ENCODE measurements around the gene AMFR. TPM values are rescaled to one million over a fixed set of nuclear protein-coding genes. Genes with fewer than 3 reads are reported as not detected.

AMFR gene
- total and polyA plus RNA-seq, 4 donors: 39.5 to 86.1 (median 61.2) TPM

DNA sequence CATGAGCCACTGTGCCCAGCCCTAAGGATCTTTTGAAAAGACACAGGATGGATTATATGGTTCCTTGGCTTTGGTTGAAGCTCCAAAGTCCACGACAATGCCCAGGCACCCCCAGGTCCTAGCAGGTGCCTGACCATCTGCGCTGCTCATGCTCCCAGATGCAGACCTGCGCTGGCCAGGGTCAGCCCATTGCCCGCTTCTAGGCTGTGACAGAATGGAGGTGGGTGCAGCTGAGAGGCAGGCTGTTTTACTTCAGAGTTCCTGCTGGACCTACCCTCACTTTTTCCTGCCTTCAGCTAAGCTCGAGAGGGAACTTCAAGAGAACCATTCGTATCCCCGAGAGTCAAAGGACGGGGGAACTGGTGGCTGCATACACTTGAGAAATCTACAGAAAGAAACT is 60.5 kb downstream of the AMFR start:
- H3K36me3 ChIP-seq (ENCODE audit: control insufficient read depth in 4 of 4, insufficient read depth in 4 of 4, low read length in 4 of 4): peaks cover 21 to 49% (median 35%) of the 10 kb centered on the region in 4 donors
- TF ChIP-seq, protein P1, sequence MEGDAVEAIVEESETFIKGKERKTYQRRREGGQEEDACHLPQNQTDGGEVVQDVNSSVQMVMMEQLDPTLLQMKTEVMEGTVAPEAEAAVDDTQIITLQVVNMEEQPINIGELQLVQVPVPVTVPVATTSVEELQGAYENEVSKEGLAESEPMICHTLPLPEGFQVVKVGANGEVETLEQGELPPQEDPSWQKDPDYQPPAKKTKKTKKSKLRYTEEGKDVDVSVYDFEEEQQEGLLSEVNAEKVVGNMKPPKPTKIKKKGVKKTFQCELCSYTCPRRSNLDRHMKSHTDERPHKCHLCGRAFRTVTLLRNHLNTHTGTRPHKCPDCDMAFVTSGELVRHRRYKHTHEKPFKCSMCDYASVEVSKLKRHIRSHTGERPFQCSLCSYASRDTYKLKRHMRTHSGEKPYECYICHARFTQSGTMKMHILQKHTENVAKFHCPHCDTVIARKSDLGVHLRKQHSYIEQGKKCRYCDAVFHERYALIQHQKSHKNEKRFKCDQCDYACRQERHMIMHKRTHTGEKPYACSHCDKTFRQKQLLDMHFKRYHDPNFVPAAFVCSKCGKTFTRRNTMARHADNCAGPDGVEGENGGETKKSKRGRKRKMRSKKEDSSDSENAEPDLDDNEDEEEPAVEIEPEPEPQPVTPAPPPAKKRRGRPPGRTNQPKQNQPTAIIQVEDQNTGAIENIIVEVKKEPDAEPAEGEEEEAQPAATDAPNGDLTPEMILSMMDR (IDR thresholded peaks at IDR 0.05; ENCODE audit: control extremely low read depth, extremely low read depth): no peak
- DNase-seq: no peak
- no peaks in the 10 kb centered on the region for H3K9me3 ChIP-seq (ENCODE audit: control insufficient read depth in 4 of 4, insufficient read depth in 3 of 4, low read length in 3 of 4)
- peaks cover 0 to 4% (median 0%) of the 10 kb centered on the region in 5 donors for H3K4me1 ChIP-seq (ENCODE audit: control insufficient read depth in 5 of 5, insufficient read depth in 5 of 5, low read length in 5 of 5)
- 97 to 99% methylated on average over 8 of the region's 8 CpGs for WGBS, 2 donors
- no peak for ATAC-seq (ENCODE audit: insufficient read depth, low FRiP score)
- H3K9ac ChIP-seq (ENCODE audit: insufficient read depth in 1 of 2, low read length in 2 of 2): no peak overlapping the region
- no peak overlapping the region for H3K4me3 ChIP-seq
- no peak overlapping the region for H3K27ac ChIP-seq (ENCODE audit: low read depth in 1 of 2, low read length in 1 of 2)
- no peaks in the 10 kb centered on the region for H3K27me3 ChIP-seq (ENCODE audit: control insufficient read depth in 3 of 3, insufficient read depth in 3 of 3, low read length in 2 of 3)

DNA sequence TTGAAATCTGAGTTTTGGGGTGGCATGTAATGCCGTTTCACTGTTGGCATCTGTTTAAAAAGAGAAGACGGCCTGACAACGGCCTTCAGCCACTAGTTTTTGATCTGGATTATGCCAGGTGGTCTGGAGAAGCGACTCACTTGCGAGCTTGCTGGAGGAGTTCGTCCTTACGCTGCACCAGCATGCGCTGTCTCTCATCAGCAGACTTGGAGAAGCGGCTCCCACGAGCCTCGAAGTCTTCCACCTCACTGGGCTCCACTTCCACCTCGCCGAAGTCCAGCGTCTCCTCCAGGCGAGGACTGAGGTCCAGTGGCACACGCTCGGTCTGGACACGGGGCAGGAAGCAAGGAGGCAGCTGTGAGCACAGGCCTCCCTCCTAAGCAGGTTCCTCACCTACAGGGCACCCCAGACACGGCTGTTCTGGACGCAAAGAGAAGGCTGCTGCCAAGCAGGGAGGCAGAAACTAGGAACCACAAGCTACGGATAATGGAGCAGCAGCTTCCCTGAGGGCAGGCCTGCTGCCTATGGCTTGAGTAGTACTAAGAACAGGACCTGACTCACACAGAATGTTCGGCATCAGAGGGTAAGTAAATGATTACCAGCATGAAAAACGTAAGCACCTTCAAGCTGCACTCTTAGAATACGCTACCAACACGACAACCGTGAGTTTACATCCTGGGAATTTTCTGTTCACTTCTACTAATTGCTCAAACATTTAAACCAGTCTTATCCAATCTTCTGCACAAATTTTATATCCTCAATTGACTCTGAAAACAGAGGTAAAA is 61.4 kb downstream of the AMFR start:
- no peak overlapping the region for H3K9ac ChIP-seq (ENCODE audit: insufficient read depth in 1 of 2, low read length in 2 of 2)
- H3K4me1 ChIP-seq (ENCODE audit: control insufficient read depth in 5 of 5, insufficient read depth in 5 of 5, low read length in 5 of 5): peaks cover 0 to 9% (median 0%) of the 10 kb centered on the region in 5 donors
- H3K9me3 ChIP-seq (ENCODE audit: control insufficient read depth in 4 of 4, insufficient read depth in 3 of 4, low read length in 3 of 4): no peaks in the 10 kb centered on the region
- no peaks in the 10 kb centered on the region for H3K27me3 ChIP-seq (ENCODE audit: control insufficient read depth in 3 of 3, insufficient read depth in 3 of 3, low read length in 2 of 3)
- 96% methylated on average over 26 of the region's 26 CpGs for WGBS, 2 donors
- TF ChIP-seq, protein P1 (IDR thresholded peaks at IDR 0.05; ENCODE audit: control extremely low read depth, extremely low read depth): no peak
- no peak for ATAC-seq (ENCODE audit: insufficient read depth, low FRiP score)
- H3K4me3 ChIP-seq: no peak overlapping the region
- H3K36me3 ChIP-seq (ENCODE audit: control insufficient read depth in 4 of 4, insufficient read depth in 4 of 4, low read length in 4 of 4): peaks cover 21 to 47% (median 31%) of the 10 kb centered on the region in 4 donors
- no peak overlapping the region for H3K27ac ChIP-seq (ENCODE audit: low read depth in 1 of 2, low read length in 1 of 2)
- DNase-seq: no peak

DNA sequence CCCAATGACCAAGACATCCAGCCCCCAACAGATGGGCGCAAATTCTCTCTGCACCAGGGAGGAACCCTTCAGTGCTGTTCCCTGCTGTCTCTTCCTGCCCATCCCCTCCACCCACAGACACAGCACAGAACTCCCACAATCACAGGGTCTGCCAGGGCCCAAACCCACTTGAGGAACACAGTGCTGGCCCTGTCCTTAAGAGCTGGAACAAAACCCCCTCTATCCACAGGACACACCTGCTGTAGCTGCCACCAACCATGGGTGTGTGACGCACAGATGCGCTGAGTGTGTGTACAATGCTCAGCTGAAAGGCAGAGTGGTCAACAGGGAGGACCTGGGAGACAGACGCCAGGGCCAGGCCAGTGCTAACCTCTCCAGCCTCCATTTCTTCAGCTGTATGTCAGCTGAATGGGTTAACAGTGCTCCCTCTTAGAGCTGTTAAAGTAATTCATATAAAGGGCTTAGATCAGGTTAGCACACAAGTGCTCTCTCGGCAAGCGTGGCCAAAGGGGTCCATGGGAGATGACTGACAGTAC is 62.1 kb downstream of the AMFR start:
- Histone ChIP-seq H3K27ac (ENCODE audit: low read depth in 1 of 2, low read length in 1 of 2) (no peak overlapping the region), H3K9me3 (ENCODE audit: control insufficient read depth in 4 of 4, insufficient read depth in 3 of 4, low read length in 3 of 4) (no peaks in the 10 kb centered on the region), H3K4me1 (ENCODE audit: control insufficient read depth in 5 of 5, insufficient read depth in 5 of 5, low read length in 5 of 5) (peaks cover 0 to 13% (median 0%) of the 10 kb centered on the region in 5 donors), H3K27me3 (ENCODE audit: control insufficient read depth in 3 of 3, insufficient read depth in 3 of 3, low read length in 2 of 3) (no peaks in the 10 kb centered on the region), H3K9ac (ENCODE audit: insufficient read depth in 1 of 2, low read length in 2 of 2) (no peak overlapping the region), H3K4me3 (no peak overlapping the region), H3K36me3 (ENCODE audit: control insufficient read depth in 4 of 4, insufficient read depth in 4 of 4, low read length in 4 of 4) (peaks cover 16 to 47% (median 26%) of the 10 kb centered on the region in 4 donors)
- 96 to 98% methylated on average over 6 of the region's 6 CpGs for WGBS, 2 donors
- DNase-seq (no peak), ATAC-seq (ENCODE audit: insufficient read depth, low FRiP score) (no peak)
- TF ChIP-seq, protein P1 (IDR thresholded peaks at IDR 0.05; ENCODE audit: control extremely low read depth, extremely low read depth): no peak

All from lung (tissue), 12 donors.